ENCODE results near the gene CSF3R. TPM values are rescaled to one million over a fixed set of nuclear protein-coding genes. Genes with fewer than 3 reads are reported as not detected.

CSF3R gene
- total and polyA plus RNA-seq, 2 of the 4 experiments (the other 2 are of a cell fraction), result not detected

- TF ChIP-seq CHD1 (IDR thresholded peaks at IDR 0.05; ENCODE audit: low read depth, low read length) (no peak), SMC3 (IDR thresholded peaks at IDR 0.05; ENCODE audit: low read depth, low read length) (no peak), RCOR1 (IDR thresholded peaks at IDR 0.05; ENCODE audit: insufficient replicate concordance, low read length) (no peak), CTCF (conservative IDR thresholded peaks at IDR 0.05; ENCODE audit: low read depth, low read length) (no peak), NFE2L2 (IDR thresholded peaks at IDR 0.05; ENCODE audit: low read depth, low read length) (no peak), RAD21 (IDR thresholded peaks at IDR 0.05; ENCODE audit: low read length) (no peak), RFX5 (IDR thresholded peaks at IDR 0.05; ENCODE audit: low read depth, low read length) (no peak), FOS (IDR thresholded peaks at IDR 0.05; ENCODE audit: low read depth, low read length) (no peak), MXI1 (IDR thresholded peaks at IDR 0.05; ENCODE audit: borderline replicate concordance, low read depth, low read length) (no peak), MAFK (IDR thresholded peaks at IDR 0.05; ENCODE audit: low read depth, low read length) (no peak), POLR2A (IDR thresholded peaks at IDR 0.05; ENCODE audit: low read depth, low read length) (no peak)
- Histone ChIP-seq H2BK120ac (ENCODE audit: low read depth, low read length) (no peak overlapping the region), H3K79me1 (ENCODE audit: low read depth in 1 of 2, low read length in 2 of 2) (no peaks in the 10 kb centered on the region), H3K4me2 (ENCODE audit: low read depth, low read length) (no peak overlapping the region), H3K23ac (ENCODE audit: low read depth, low read length) (no peak overlapping the region), H3K36me3 (ENCODE audit: control insufficient read depth, insufficient read depth, low read length) (no peaks in the 10 kb centered on the region), H4K91ac (ENCODE audit: insufficient read depth, low read depth, low read length) (no peak overlapping the region), H3K18ac (ENCODE audit: low read depth, low read length) (no peak overlapping the region), H2AFZ (replicated peaks; ENCODE audit: low read length, poor library complexity) (no peak overlapping the region), H3K56ac (ENCODE audit: extremely low read depth, insufficient read depth, low read length) (no peak overlapping the region), H3K4me1 (ENCODE audit: control insufficient read depth, insufficient read depth, low read length) (no peaks in the 10 kb centered on the region), H4K20me1 (ENCODE audit: insufficient read depth, low read length) (no peaks in the 10 kb centered on the region), H2BK20ac (ENCODE audit: low read depth, low read length) (no peak overlapping the region), H4K8ac (ENCODE audit: low read depth in 2 of 2, low read length in 2 of 2) (no peak overlapping the region), H2BK15ac (ENCODE audit: low read depth, low read length) (no peak overlapping the region), H2BK5ac (ENCODE audit: low read depth, low read length, poor library complexity, severe bottlenecking) (no peak overlapping the region), H4K5ac (ENCODE audit: low read depth, low read length) (no peak overlapping the region), H2AK5ac (ENCODE audit: low read depth, low read length) (no peak overlapping the region), H3K4ac (ENCODE audit: low read depth, low read length) (no peak overlapping the region), H3K27ac (ENCODE audit: insufficient read depth, low read length) (no peak overlapping the region), H3K9me1 (ENCODE audit: insufficient read depth, low read length) (no peaks in the 10 kb centered on the region), H3K14ac (replicated peaks; ENCODE audit: low read depth, low read length) (no peak overlapping the region), H2AK9ac (replicated peaks; ENCODE audit: low read depth, low read length, poor library complexity) (no peak overlapping the region), H3K4me3 (ENCODE audit: insufficient read depth, low read depth, low read length) (no peak overlapping the region), H3K9me3 (ENCODE audit: control insufficient read depth, insufficient read depth, low read length) (no peaks in the 10 kb centered on the region), H3K27me3 (ENCODE audit: control insufficient read depth, insufficient read depth, low read length) (peaks cover 31% of the 10 kb centered on the region), H3K9ac (ENCODE audit: low read depth, low read length) (no peak overlapping the region)
- ChIA-PET CTCF (no interaction called here), POLR2A (ENCODE audit: unreplicated experiment) (no interaction called here)
- dilution Hi-C loops (cut with HindIII; ENCODE audit: low sequenced_read_pairs, unreplicated experiment), result no loop called here
- DNase-seq (no peak), ATAC-seq (ENCODE audit: low read depth) (no peak)
- intact Hi-C loops (cut with micrococcal nuclease), result no loop called here
- in situ Hi-C loops (cut with MboI; ENCODE audit: low sequenced_read_pairs), result no loop called here
- WGBS, 2 experiments (ENCODE audit: extremely low coverage in 2 of 2, insufficient read length in 1 of 2), result 43% methylated on average over 3 of the region's 17 CpGs; no CpG with 5 or more reads in 1 of the 2 experiments
- BruUV-seq (replicated peaks), result no TSS peak
Observed at GRCh38 chr1:36486439-36487335, 4.0 kb upstream of the CSF3R start.

Measured in IMR-90 (cell line).